ENCODE results near the gene ULBP2. TPM values are rescaled to one million over a fixed set of nuclear protein-coding genes. Genes with fewer than 3 reads are reported as not detected.
"Not testable (repeated sequence)": the region's sequence is repeated elsewhere in the genome, so short reads cannot be mapped to it uniquely, and the experiment has no call there.

Gene ULBP2
- total and polyA plus RNA-seq, 2 donors: 0.26 to 0.49 TPM

DNA sequence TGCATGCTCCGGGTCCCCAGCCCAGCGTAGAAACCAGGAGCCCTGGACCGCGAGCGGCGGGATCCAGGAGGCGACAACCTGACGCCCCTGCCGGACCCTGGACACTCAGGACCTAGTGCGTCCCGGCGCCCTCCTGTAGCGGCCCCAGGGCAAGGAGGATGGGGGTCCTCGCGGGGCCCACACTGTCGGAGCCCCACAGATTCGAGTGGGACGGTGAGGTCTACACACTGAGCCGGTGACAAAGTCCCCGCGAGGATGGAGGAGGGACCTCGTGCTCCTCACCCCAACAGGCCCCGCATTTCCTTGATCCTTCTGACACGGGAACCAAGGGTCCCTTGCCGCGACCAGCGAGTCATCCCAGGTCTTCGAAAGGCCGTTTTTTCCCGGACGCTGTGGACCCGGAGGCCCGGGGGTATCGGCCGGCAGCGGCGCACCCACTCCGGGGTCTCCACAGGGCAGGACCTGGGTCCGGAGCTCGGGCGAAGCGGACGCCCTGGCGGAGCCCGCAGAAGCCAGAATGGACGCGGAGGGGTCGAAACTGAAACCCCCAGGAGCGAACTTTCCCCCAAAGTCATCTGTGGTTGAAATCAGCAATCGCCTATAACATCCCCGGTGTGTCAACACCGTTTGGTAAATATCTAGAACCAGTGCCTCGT is 12.6 kb downstream of the ULBP2 start:
- not testable (repeated sequence) for H3K27ac ChIP-seq (ENCODE audit: low read depth); H3K4me3 ChIP-seq (ENCODE audit: low read depth, low read length); H3K36me3 ChIP-seq (ENCODE audit: insufficient read depth); DNase-seq (ENCODE audit: extremely low spot score); H3K4me1 ChIP-seq (ENCODE audit: insufficient read depth)
- 3% methylated on average over 33 of the region's 53 CpGs for WGBS

DNA sequence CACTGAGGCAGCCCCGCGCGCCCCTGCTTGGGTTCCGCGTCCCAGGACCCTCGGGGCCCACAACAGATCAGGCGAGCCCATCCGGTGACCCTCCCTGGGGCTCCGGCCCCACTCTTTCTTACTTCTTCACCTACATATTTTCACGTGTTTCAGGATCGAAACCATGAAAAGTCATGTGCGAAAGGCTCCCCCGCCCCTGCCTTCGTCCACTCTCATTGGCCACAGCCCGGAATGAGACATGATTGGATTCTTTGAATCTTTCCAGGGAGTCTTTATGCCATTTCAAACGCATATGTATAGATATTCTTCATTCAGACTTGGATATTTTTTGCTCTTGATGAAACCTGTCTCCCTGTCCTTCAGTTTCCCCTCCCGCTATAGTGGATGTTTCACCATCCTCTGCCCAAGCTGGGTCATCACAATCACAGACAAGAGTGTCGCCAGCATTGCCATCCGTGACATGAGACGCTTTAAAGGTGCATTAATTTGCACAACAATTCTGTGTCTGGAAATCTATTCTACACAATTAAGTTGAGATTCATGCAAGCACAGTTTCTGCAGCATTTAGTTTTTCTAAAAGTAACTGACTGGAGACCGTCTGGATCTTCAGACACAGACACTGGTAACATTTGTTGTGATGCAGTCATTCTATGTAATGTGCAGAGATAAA is 13.3 kb downstream of the ULBP2 start:
- H3K27ac ChIP-seq (ENCODE audit: low read depth); H3K36me3 ChIP-seq (ENCODE audit: insufficient read depth); DNase-seq (ENCODE audit: extremely low spot score); H3K4me3 ChIP-seq (ENCODE audit: low read depth, low read length); H3K4me1 ChIP-seq (ENCODE audit: insufficient read depth): not testable (repeated sequence)
- WGBS: 12% methylated on average over 13 of the region's 21 CpGs

DNA sequence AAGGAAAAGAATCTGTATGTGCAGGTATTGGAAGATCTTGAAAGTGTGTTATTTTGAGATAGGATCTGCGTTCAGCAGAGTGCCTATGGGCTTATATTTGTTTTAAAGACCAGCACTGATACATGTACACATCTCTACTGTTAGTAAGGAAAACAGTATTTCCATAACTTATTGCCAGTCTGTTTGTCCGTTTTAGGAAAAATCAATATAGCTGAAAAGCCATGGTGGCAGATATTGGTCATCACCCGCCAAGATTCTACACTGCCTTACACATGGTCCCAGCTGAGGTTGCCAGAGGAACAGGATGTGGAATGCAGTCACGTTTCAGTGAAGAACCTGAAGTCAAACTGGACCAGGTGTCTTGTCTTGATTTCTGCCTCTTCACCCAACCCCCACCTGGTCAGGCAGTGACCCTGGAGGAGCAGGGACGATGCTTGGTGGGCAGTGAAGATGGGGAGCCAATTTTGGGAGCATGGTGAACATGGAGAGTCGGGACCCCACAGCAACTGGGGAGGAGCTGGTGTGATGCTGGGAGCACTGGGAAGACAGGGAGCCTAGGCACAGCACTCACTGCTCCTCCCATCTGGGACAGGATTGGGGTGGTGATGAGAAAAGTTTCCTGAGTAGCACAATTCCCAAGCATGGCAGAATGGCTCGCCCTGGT is 14.0 kb downstream of the ULBP2 start:
- 39% methylated on average over 7 of the region's 7 CpGs for WGBS
- H3K4me1 ChIP-seq (ENCODE audit: insufficient read depth); H3K4me3 ChIP-seq (ENCODE audit: low read depth, low read length); H3K27ac ChIP-seq (ENCODE audit: low read depth); H3K36me3 ChIP-seq (ENCODE audit: insufficient read depth); DNase-seq (ENCODE audit: extremely low spot score): not testable (repeated sequence)

DNA sequence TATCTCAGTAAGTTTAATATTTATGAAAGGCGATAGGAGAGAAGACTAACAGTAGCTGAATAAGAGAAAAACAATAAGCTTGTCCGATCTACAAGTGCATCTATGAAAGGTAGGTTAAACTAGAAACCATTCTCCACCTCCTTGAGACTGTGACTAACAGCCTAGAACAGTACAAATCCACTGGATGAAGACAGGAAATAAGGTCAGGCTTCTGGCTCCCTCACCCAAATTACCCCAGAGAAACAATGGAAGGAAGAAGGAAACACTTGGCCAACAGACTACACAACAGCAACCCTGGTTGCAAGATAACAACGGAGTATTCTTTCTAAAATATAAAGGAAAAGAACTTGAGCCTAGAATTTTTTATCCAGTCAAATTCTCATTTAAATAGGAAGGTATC is 16.3 kb downstream of the ULBP2 start:
- H3K4me3 ChIP-seq (ENCODE audit: low read depth, low read length); H3K36me3 ChIP-seq (ENCODE audit: insufficient read depth); H3K4me1 ChIP-seq (ENCODE audit: insufficient read depth); H3K27ac ChIP-seq (ENCODE audit: low read depth); DNase-seq (ENCODE audit: extremely low spot score): not testable (repeated sequence)
- WGBS: 50% methylated on average over 3 of the region's 3 CpGs

DNA sequence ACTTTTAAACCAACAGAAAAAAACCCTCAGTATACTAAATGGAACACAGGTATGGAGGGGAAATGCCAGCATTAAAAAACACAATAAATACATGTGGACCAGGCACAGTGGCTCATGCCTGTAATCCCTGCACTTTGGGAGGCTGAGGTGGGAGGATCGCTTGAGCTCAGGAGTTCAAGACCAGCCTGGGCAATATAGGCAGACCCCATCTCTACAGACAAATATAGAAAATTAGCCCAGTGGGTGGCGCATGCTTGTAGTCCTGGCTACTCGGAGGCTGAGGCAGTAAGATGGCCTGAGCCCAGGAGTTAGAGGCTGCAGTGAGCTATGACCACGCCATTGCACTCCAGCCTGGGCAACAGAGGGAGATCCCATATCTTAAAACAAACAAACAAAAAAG is 18.0 kb downstream of the ULBP2 start:
- H3K36me3 ChIP-seq (ENCODE audit: insufficient read depth); H3K4me3 ChIP-seq (ENCODE audit: low read depth, low read length); H3K4me1 ChIP-seq (ENCODE audit: insufficient read depth); H3K27ac ChIP-seq (ENCODE audit: low read depth); DNase-seq (ENCODE audit: extremely low spot score): not testable (repeated sequence)
- 70% methylated on average over 3 of the region's 4 CpGs for WGBS

DNA sequence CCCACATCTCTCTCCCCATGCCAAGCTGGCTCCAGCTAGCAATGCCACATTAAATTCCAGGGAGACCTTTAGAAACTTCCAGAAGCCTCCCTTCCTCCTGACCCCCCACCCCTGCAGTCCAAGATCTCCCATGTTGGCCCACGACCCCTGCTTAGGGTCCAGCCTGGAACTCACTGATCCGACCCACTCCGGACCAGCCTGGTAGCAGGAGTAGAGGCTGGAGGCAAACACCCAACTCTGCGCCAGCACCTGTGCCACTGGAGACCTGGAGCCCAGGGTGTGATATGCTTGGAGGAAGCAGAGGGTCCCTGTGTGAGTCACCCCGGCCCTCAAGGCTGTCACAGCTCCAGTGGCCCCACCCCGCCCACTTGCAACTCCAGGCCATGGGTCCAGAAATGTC is 18.7 kb downstream of the ULBP2 start:
- H3K27ac ChIP-seq (ENCODE audit: low read depth): no peak overlapping the region
- H3K36me3 ChIP-seq (ENCODE audit: insufficient read depth): no peaks in the 10 kb centered on the region
- H3K4me1 ChIP-seq (ENCODE audit: insufficient read depth): no peaks in the 10 kb centered on the region
- no peak for DNase-seq (ENCODE audit: extremely low spot score)
- WGBS: 75% methylated on average over 6 of the region's 6 CpGs
- H3K4me3 ChIP-seq (ENCODE audit: low read depth, low read length): no peak overlapping the region

DNA sequence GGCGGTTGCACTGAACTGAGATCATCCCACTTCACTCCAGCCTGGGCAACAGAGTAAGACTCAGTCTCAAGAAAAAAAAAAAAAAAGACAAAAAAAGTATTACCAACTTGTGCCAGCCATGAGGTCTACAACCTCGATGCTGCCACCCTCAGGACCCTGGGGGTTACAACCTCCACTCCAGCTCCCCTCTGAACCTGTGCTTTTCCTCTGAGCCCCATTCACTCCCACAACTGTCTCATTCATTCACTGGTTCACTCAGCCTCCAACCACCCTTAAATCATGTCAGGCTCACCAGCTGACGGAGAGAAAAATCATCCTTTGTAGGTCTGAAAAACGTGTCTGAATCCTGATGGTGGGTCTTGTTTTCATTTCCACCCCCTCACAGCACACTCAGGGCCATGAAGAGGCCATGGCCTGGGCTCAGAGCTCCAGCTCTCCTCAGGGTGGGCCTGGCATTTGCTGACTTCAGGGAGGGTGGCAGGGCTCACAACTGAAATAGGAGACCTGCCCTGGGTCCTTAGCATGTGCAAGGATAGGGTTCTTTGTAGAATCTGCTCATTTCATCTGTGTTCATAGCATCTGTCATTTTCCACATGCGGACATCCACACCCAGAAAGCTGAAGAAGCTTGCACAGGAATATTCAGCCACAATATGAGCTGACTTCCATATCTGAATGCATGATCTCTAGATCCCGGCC is 20.1 kb downstream of the ULBP2 start:
- WGBS: 72% methylated on average over 6 of the region's 6 CpGs
- Histone ChIP-seq H3K4me3 (ENCODE audit: low read depth, low read length) (no peak overlapping the region), H3K27ac (ENCODE audit: low read depth) (no peak overlapping the region), H3K36me3 (ENCODE audit: insufficient read depth) (no peaks in the 10 kb centered on the region), H3K4me1 (ENCODE audit: insufficient read depth) (no peaks in the 10 kb centered on the region)
- no peak for DNase-seq (ENCODE audit: extremely low spot score)

DNA sequence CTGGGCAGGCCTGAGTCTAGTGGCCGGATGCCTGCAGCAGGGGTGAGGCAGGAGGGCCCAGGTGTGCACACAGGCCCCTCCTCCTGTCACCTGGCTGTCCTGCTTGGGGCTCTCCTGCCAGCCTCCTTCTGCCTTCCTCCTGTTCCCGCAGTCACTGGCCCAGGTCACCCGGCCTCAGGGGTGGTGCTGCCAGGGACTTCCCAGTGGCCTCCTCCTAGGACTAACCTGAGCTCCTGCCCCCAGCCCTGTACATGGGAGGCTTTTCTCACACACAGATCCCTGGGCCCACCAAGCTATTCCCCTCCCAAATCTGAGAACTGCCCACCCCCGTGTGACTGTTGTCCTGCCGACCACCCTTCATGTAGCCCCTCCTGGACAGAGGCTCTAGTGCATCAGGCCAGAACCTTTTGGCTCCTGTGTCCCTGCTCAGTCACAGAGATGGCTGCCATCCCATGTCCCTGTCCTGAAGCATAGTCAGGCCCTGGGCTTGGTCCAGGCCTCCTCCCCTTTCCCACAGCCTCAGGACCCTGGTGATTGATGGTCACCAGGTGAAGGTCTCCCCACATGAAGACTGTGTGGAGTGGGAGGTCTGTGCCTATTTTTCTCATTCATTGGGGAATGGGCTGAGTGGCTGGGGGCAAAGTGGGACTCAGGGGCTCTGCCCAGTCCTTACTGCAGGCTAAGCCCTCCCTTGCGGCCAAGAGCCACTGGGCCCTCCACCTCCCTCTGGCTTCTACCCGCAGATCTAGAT is 20.8 kb downstream of the ULBP2 start:
- Histone ChIP-seq H3K4me1 (ENCODE audit: insufficient read depth) (no peaks in the 10 kb centered on the region), H3K4me3 (ENCODE audit: low read depth, low read length) (no peak overlapping the region), H3K36me3 (ENCODE audit: insufficient read depth) (no peaks in the 10 kb centered on the region), H3K27ac (ENCODE audit: low read depth) (no peak overlapping the region)
- WGBS: 74% methylated on average over 7 of the region's 7 CpGs
- no peak for DNase-seq (ENCODE audit: extremely low spot score)

DNA sequence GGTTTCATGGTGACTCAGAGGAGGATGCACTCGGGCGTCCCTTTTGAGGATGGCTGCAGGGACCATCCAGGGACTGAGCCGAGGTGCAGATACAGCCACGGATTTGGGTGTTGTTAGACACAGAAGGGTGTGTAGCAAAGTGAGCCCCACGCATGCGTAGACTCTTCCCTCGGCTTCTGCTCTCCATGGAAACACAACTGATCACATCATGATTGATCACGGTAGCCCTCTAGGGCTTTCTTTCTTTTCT is 21.3 kb downstream of the ULBP2 start:
- Histone ChIP-seq H3K4me3 (ENCODE audit: low read depth, low read length) (peak overlapping the region; percentile 44), H3K4me1 (ENCODE audit: insufficient read depth) (no peaks in the 10 kb centered on the region), H3K36me3 (ENCODE audit: insufficient read depth) (no peaks in the 10 kb centered on the region), H3K27ac (ENCODE audit: low read depth) (no peak overlapping the region)
- DNase-seq (ENCODE audit: extremely low spot score): no peak
- 22% methylated on average over 8 of the region's 8 CpGs for WGBS

DNA sequence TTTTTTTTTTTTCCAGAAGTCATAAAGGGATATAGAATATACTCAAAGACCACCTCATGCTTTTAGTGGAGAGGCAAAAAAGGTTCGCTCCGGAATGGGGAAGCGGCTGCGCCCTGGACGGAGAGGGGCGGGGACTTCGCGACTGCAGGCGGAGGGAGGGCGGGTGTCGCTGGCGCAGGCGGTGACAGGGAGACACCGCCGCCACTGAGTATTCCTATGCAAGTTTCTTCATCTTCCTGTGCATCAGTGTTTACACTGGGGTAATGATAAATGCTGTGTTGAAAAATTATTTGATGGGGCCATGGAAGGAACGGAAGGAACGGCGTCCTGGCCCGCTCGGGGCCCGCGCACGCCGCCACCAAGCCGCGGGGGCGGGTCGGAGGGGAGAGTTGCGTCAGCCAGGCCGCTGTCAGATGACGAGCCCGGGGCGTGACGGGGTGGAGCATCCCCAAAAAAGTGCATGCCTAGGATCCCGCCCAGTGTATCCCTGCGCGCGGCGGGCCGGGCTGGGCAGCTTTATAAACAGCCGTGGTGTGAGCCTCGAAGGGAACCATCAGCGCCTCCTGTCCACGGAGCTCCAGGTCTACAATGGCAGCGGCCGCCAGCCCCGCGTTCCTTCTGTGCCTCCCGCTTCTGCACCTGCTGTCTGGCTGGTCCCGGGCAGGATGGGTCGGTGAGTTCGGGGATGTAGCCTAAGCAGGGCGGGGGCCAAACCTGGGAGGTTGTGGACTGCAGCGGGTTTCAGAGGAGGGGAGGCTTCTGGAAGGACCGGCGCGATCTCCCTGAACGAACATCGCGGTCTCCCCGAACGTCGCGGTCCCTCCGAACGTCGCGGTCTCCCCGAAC is 21.9 kb downstream of the ULBP2 start, which contains the start of gene ULBP1:
TSS of gene ULBP1 (plus strand) at position 482 of the 846 bp plus-strand sequence. CDS start at position 589, 107 bp downstream.
- peak; percentile 46 for DNase-seq (ENCODE audit: extremely low spot score)
- H3K27ac ChIP-seq (ENCODE audit: low read depth): no peak within 1 kb of the TSS
- H3K4me3 ChIP-seq (ENCODE audit: low read depth, low read length): peak within 1 kb of the TSS; percentile 44
- H3K36me3 ChIP-seq (ENCODE audit: insufficient read depth): no peaks in the 10 kb centered on the region
- no peaks in the 10 kb centered on the region for H3K4me1 ChIP-seq (ENCODE audit: insufficient read depth)
- under 1% methylated on average over 69 of the region's 69 CpGs for WGBS

DNA sequence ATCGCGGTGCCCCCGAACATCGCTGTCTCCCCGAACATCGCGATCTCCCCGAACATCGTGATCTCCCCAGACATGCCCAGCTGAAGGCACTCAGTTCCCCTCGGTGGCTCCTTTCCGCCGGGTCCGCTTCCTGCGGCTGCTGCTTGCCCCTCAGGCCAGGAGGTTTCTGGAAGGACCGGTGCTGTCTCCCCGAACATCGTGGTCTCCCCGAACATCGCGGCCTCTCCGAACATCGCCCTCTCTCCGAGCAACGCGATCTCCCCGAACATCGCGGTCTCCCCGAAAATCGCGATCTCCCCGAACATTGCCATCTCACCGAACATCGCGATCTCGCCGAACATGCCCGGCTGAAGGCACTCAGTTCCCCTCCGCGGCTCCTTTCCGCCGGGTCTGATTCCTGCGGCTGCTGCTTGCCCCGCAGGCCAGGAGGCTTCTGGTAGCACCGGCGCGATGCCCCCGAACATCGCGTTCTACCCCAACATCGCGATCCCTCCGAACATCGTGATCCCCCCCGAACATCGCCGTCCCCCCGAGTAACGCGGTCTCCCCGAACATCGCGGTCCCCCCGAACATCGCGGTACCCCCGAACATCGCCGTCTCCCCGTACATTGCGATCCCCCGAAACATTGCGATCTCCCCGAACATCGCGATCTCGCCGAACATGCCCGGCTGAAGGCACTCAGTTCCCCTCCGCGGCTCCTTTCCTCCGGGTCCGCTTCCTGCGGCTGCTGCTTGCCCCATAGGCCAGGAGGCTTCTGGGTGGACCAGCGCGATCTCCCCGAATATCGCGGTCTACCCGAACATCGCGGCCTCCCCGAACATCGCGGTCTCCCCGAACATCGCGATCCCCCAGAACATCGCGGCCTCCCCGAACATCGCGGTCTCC is 22.7 kb downstream of the ULBP2 start:
- WGBS: 2% methylated on average over 103 of the region's 103 CpGs

More for the DNA sequence above, 22.7 kb downstream of the ULBP2 start:
- Histone ChIP-seq H3K4me1 (ENCODE audit: insufficient read depth) (no peaks in the 10 kb centered on the region), H3K4me3 (ENCODE audit: low read depth, low read length) (peak overlapping the region; percentile 44), H3K36me3 (ENCODE audit: insufficient read depth) (no peaks in the 10 kb centered on the region), H3K27ac (ENCODE audit: low read depth) (no peak overlapping the region)
- no peak for DNase-seq (ENCODE audit: extremely low spot score)

Data from urinary bladder (tissue), 4 donors.